ENCODE results near the gene TBX15. TPM values are rescaled to one million over a fixed set of nuclear protein-coding genes. Genes with fewer than 3 reads are reported as not detected.

Gene TBX15
- total RNA-seq, 1 donor = 0.63 TPM

DNA sequence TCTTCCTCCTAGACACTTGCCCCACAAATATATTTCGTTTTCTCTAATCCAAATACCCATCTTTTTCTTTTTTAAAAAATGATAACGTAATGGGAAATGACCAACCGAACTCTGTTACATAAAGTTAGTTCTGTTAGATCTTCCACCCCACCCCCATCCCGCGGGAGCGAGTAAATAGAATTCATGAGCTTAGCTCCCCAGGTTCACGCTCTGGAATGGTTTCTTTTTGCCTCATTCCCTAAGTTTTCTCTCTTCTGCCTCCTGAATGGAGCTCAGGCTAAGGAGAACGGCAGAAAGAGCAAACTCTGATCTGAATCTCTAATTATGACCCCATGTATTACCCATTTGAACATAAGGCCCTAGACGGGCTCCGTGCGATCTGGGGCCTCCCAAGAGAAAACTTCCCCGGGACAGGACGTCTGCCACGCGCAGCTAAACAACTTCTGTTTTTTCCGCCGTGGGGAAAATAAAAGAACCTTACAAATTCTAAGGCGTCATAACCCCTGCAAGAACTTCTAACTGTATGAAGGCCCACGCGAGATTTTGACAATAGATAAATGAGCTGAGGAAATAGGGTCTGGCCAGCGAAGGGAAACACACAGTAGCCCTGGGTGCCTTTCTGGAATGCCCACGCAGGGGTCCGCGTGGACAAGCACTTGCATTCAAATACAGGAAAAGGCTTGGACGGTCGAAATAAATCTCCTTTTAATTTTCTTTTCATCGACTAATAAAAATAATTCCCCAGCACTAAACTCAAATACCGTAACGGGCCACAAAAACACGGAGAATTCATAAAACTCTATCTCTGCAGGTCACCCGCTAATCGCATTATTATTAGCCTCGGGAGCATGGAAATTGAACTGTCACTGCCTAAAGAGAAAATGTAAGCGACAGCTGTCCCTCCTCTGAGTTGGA, 2.2 kb downstream of the TBX15 start:
- TF ChIP-seq, protein P1, sequence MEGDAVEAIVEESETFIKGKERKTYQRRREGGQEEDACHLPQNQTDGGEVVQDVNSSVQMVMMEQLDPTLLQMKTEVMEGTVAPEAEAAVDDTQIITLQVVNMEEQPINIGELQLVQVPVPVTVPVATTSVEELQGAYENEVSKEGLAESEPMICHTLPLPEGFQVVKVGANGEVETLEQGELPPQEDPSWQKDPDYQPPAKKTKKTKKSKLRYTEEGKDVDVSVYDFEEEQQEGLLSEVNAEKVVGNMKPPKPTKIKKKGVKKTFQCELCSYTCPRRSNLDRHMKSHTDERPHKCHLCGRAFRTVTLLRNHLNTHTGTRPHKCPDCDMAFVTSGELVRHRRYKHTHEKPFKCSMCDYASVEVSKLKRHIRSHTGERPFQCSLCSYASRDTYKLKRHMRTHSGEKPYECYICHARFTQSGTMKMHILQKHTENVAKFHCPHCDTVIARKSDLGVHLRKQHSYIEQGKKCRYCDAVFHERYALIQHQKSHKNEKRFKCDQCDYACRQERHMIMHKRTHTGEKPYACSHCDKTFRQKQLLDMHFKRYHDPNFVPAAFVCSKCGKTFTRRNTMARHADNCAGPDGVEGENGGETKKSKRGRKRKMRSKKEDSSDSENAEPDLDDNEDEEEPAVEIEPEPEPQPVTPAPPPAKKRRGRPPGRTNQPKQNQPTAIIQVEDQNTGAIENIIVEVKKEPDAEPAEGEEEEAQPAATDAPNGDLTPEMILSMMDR (IDR thresholded peaks at IDR 0.05; ENCODE audit: insufficient read depth, low read length) = no peak

DNA sequence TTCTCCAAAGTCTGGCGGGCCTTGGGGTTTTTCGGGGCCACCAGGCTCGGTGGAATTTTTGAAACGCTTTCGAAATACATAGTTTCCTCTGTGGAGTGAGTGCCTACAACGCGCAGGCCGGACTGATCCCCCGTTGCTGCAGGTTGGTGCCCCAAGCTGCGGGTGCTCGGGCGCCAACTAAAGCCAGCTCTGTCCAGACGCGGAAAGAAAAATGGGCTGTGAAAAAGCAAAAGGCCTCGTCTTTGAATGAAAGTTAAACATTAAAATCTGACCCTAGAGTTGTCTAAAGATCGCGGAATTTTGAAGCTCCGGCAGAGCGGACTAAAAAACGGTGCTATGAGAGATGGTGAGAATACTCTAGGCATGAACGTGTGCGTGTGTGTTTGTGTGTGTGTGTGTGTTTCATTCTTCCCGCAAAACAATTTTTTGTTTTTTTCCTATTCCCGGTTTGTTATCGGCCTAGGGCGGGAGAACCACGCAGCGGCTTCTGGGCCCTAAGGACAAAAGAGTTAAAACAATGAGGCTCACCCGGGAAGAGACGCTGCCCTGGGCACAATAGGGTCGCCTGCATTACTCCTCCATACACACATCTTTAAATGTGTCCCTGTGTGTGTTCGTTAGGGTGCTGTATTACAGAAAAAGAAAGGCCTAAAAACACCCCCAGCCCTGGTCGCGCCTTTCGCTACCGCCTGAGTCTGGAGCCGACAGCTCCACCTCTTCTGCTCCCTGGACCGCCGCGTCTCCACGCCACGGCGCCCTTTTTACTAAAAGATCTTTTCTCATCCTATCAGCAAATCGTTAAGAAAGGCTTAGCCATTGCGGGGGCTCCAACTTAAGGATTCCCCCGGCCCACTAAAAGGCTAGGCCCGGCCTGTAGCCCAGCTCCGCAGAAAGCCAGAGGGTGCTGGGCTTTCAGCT, 3.2 kb downstream of the TBX15 start:
- TF ChIP-seq, protein P1 (IDR thresholded peaks at IDR 0.05; ENCODE audit: insufficient read depth, low read length) = no peak
- H3K4me3 ChIP-seq (ENCODE audit: low read depth, low read length) = no peak overlapping the region
- no peak for DNase-seq (ENCODE audit: low read depth)

More for the DNA sequence above, 2.2 kb downstream of the TBX15 start:
- H3K4me3 ChIP-seq (ENCODE audit: low read depth, low read length) = peak overlapping the region; percentile 29
- no peak for DNase-seq (ENCODE audit: low read depth)

DNA sequence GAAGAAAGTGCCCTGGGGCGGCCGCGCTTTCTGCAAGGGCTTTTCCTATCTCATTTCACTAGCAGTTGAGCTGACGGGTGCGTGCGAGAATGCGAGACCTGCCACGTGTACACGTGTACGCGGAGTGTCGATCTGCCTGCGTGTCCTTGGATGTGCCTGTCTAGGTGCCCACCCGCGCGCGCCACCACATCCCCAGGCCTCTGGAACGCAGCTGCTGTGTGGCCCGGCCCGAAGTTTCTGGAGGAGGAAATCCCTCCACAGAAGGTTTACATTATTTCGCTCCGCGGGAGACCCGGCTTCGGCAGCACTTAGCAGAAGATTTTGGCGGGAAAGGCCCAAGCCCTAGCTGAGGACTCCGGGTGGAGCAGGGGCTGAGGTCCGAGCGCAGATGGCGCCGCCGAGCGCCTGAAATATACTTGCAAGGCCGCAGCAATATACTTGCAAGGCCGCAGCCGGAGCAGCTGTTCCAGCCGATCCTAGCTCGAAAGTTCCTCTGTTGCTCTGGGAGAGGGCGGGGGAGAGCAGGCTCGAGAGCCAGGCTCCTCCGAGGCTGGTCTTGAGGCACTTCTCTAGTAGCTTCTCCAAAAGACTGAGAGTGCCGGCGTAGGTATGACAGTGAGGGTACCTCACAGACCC, 3.9 kb downstream of the TBX15 start:
- DNase-seq (ENCODE audit: low read depth) = no peak
- TF ChIP-seq, protein P1 (IDR thresholded peaks at IDR 0.05; ENCODE audit: insufficient read depth, low read length) = no peak
- no peak overlapping the region for H3K4me3 ChIP-seq (ENCODE audit: low read depth, low read length)

DNA sequence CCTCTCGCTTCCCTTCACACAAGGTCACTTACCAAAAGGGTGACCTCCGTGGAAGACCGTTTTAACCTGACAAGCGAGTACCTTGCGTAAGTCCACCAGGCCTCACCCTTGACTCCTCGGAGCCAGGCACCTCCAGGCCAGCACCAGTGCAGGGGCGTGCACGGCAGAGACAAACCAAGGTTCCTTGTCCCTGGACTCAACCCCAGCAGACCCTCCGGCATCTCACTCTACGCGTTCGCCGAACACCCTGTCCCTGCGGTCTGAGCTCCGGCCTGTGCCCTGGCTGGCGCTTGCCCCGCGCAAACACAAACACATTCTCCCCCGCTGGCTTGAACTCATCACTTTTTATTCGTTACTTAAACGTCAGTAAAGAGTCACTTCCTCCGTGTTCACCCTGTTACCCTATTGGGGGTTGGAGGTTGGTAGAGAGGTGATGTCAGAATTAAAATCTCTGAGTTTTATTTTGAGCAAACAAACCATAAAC, 4.5 kb downstream of the TBX15 start:
- DNase-seq (ENCODE audit: low read depth) = no peak
- no peak overlapping the region for H3K4me3 ChIP-seq (ENCODE audit: low read depth, low read length)
- TF ChIP-seq, protein P1 (IDR thresholded peaks at IDR 0.05; ENCODE audit: insufficient read depth, low read length) = no peak

DNA sequence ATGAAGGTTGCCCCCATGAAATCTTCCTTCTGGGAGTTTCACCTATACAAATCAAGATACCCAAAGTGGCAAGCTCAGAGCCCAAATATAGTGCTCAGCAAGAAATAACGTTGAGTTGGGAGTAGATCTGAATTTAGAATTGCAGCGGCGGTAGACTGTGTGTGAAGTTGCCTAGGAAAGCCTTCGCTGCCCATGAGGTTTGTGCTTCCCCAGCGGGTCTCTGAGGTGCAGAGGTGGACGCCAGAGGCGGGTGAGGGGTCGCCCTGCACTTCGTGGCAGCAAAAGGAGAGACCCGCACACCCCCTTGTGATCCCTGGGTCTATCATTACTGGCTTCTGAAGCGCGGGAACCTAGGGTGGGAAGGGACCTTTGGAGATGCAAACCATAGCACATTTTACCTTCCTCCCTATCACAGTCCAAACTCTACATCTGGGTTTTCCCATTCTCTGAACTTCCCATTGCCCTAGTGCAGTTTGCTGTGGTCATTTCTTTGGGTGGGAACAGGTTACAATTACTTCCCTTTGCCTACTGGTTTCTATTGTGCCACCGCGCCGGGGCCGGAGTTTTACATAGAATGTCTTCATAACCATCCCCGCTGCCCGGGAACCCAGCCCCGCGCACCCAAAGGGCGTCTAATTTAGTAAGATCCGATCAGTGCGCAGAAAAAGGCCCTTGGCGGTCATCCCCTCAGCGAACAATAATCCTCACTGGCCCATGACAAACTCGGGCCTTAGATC, 5.2 kb downstream of the TBX15 start:
- DNase-seq (ENCODE audit: low read depth) = no peak
- no peak overlapping the region for H3K4me3 ChIP-seq (ENCODE audit: low read depth, low read length)
- TF ChIP-seq, protein P1 (IDR thresholded peaks at IDR 0.05; ENCODE audit: insufficient read depth, low read length) = no peak

DNA sequence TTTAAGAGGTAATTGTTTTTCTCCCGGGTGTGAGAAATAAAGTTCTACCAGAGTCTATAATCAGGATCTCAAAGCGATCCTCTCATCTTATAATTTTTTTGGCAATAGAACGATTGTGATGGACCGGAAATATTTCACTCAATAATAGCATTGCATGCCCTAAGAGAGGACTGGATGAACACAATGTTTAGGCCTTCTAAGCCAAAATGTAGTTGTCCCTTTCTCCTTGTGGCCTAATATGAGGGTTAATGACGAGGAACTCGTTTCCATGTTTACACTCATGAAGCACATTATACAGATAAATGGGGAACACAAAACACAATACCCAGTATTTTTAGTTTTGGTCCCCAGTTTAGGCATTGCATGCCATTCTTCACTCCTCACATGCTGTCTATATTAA, 5.9 kb downstream of the TBX15 start:
- DNase-seq (ENCODE audit: low read depth) = no peak
- H3K4me3 ChIP-seq (ENCODE audit: low read depth, low read length) = no peak overlapping the region
- TF ChIP-seq, protein P1 (IDR thresholded peaks at IDR 0.05; ENCODE audit: insufficient read depth, low read length) = no peak

Data from fibroblast of the aortic adventitia (primary cell).